Measurements from ENCODE around the gene CD84.
A peak's percentile ranks its signal among the peaks of the same experiment; 100 is the strongest.
"Not testable (repeated sequence)": the region's sequence is repeated elsewhere in the genome, so short reads cannot be mapped to it uniquely, and the experiment has no call there.

CD84 gene

DNA sequence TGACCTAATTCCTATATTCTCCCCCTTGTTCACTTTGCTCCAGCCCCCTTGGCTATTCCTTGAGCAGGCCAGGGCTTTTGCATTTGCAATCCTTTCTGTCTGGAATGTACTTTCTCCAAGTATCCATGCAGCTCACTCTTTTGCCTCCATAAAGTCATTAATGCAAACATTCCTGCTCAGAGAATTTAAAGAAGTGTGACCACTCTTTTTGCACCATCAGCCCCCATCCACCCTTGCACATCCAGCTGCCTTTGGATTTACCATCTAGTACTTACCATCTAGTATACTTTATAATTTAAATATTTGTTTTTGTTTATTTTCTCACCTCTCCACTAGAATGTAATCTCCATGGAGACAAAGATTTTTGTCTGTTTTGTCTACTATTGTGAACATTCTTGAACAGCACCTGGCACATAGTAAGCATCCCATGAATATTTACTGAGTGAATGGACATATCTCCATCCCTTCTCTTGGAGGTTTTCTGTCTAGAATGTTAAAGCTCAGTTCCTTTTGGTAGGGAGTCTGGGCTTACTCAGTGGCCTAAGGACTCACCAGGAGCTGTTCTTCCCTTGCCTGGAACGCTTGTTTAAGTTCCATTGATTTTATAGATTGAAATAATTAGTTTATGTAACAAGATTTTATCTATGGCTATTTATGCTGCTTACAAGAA is 78.8 kb downstream of the CD84 start:
- no peak for DNase-seq

DNA sequence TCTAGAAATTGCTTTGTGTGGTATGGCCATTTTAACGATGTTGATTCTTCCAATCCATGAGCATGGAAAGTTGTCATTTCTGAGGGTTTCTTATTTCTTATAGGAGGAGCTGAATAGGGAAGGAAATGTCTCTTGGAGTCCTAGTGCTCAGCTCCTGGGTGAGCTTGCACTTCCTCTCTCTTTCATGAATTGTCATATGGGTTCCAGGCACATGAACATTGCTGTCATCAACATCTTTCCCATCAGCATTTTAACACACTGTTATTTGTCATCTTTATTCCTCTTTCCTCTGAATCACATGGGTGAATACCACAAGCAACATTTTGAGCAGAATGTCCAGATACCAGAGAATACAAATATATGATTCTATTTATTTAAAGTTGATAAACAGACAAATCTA is 79.7 kb downstream of the CD84 start:
- DNase-seq = no peak

DNA sequence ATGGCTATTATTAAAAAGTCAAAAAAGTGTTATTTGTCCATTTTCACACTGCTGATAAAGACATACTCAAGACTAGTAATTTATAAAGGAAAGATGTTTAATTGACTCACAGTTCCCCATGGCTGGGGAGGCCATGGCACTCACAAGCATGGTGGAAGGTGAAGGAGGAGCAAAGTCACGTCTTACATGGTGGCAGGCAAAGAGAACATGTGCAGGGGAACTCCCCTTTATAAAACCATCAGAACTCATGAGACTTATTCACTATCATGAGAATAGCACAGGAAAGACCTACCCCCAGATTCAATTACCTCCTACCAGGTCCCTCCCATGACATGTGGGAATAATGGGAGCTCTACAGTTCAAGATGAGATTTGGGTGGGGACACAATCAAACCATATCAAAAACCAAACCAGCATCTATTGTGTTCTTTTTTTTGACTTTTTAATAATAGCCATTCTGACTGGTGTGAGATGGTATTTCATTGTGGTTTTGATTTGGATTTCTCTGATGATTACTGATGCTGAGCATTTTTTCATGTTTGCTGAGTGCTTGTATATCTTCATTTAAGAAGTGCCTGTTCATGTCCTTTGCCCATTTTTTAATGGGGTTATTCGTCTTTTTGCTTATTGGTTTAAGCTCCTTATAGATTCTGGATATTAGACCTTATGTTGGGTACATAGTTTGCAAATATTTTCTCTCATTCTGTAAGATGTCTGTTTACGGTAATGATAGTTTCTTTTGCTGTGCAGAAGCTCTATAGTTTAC is 80.8 kb downstream of the CD84 start:
- not testable (repeated sequence) for DNase-seq

DNA sequence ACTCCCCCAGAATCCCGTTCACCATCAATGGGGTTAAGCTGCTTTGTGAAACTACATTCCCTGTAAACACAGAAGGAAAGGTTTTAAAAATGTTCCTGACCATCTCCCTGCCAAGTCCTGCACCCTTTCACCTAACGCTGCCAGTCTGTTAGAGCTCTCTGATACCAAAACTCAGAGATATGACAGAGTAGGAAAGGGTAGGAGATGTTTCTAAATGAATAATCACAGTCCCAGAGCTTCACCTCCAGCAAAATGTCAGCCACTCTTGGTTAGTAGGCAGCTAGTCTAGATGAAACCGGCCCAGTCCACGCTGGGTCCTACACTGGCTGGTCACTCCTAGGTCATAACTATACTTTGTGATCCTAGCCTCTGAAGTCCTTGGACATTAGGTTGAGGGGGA is 83.0 kb downstream of the CD84 start:
- DNase-seq = no peak

DNA sequence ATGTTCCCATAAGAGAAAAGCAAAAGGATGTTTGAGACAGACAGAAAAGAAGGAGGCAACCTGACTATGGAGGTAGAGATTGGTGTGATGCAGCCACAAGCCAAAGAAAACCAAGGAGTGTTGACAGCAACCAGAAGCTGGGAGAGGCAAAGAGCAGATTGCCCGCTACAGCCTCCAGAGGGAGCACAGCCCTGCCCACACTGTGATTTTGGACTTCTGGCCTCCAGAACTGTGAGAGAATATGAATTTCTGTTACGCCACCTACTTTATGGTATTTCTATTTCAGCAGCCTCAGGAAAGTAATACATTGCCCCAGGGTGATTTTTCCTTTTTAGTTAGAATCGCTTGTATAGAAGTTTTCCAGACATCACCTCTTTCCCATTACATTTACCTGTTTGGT is 84.7 kb downstream of the CD84 start:
- peak; percentile 96 for DNase-seq

DNA sequence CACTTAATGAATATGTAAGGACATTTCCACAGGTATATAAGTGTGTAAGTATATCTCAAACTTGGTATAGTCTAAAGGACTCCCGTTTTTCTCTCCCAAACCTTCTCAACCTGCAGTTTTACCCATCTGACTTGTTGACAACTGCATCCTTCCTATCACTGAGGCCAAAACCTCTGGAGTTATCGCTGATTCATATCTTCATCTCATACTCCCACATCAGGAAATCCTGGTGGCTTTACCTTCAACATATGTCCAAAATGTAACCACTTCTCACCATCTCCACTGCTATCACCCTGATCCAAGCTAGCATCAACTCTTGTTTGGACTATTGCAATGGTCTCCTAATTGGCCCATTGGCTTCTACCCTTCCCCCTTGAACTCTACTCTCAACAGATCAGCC is 86.7 kb downstream of the CD84 start:
- no peak for DNase-seq

DNA sequence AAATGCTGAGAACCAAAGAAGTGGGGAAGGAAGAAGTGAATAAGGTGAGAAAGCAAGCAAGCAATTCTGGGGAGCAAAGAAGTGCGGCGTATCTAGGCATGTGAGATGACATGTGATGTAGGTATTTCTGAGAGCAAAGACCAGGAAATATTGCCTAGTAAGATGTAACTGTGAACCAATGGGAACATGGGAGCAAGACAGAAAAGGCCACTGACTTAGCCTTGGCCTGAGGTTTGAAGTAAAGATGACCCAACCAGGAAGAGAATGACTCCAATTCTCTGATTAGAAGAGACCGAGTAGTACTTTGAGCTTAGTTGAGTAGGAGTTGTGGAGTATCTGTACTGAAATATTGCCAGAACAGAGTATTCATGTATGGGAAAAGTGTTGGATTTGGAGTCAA is 87.3 kb downstream of the CD84 start:
- DNase-seq = no peak
